ENCODE results near the gene MCEE.
"Not testable (repeated sequence)": the region's sequence is repeated elsewhere in the genome, so short reads cannot be mapped to it uniquely, and the experiment has no call there.

MCEE gene

GRCh38 chr2:71102981-71103681, 26.9 kb downstream of the MCEE start:
- no peak overlapping the region for H3K4ac ChIP-seq (ENCODE audit: low read depth, low read length)
- H2AK5ac ChIP-seq (ENCODE audit: low read length) = no peak overlapping the region
- WGBS (ENCODE audit: extremely low coverage, insufficient coverage, low lambda C conversion rate) = no CpG with 5 or more reads among the region's 6 CpGs
- no peaks in the 10 kb centered on the region for H3K27me3 ChIP-seq (ENCODE audit: insufficient read depth, low read length, poor library complexity)
- peak; percentile 94 for DNase-seq
- no peak overlapping the region for H3K4me2 ChIP-seq (ENCODE audit: low read length)
- no peak overlapping the region for H4K5ac ChIP-seq (ENCODE audit: low read length)
- H3K18ac ChIP-seq (ENCODE audit: low read length) = no peak overlapping the region
- H2BK120ac ChIP-seq (ENCODE audit: low read depth, low read length) = no peak overlapping the region
- no peaks in the 10 kb centered on the region for H3K36me3 ChIP-seq (ENCODE audit: control insufficient read depth, insufficient read depth, low read length)
- no peak overlapping the region for H3K4me3 ChIP-seq (ENCODE audit: low read length)
- H2BK15ac ChIP-seq (replicated peaks; ENCODE audit: low read depth) = no peak overlapping the region
- no peak overlapping the region for H3K56ac ChIP-seq (ENCODE audit: low read length)
- no peak overlapping the region for H3K23ac ChIP-seq (ENCODE audit: low read length)
- H4K8ac ChIP-seq (ENCODE audit: low read depth, low read length) = no peak overlapping the region
- H3K4me1 ChIP-seq (ENCODE audit: control insufficient read depth, low read depth, low read length) = no peaks in the 10 kb centered on the region
- H3K79me2 ChIP-seq (ENCODE audit: control insufficient read depth, insufficient read depth, low read length) = no peaks in the 10 kb centered on the region
- H2BK5ac ChIP-seq (ENCODE audit: low read length) = no peak overlapping the region
- no peaks in the 10 kb centered on the region for H3K79me1 ChIP-seq (ENCODE audit: low read length)
- H3K9ac ChIP-seq (ENCODE audit: low read length) = no peak overlapping the region
- no peak overlapping the region for H3K27ac ChIP-seq (ENCODE audit: low read depth, low read length)

- Histone ChIP-seq H2BK15ac (replicated peaks; ENCODE audit: low read depth) (no peak overlapping the region), H3K36me3 (ENCODE audit: control insufficient read depth, insufficient read depth, low read length) (no peaks in the 10 kb centered on the region), H3K4ac (ENCODE audit: low read depth, low read length) (no peak overlapping the region), H2BK5ac (ENCODE audit: low read length) (no peak overlapping the region), H3K27ac (ENCODE audit: low read depth, low read length) (no peak overlapping the region), H3K79me1 (ENCODE audit: low read length) (no peaks in the 10 kb centered on the region), H2AK5ac (ENCODE audit: low read length) (no peak overlapping the region), H3K79me2 (ENCODE audit: control insufficient read depth, insufficient read depth, low read length) (no peaks in the 10 kb centered on the region), H2BK120ac (ENCODE audit: low read depth, low read length) (no peak overlapping the region), H3K4me1 (ENCODE audit: control insufficient read depth, low read depth, low read length) (no peaks in the 10 kb centered on the region), H4K8ac (ENCODE audit: low read depth, low read length) (no peak overlapping the region), H3K18ac (ENCODE audit: low read length) (no peak overlapping the region), H3K27me3 (ENCODE audit: insufficient read depth, low read length, poor library complexity) (no peaks in the 10 kb centered on the region), H3K56ac (ENCODE audit: low read length) (no peak overlapping the region), H3K23ac (ENCODE audit: low read length) (no peak overlapping the region), H3K4me3 (ENCODE audit: low read length) (no peak overlapping the region), H4K5ac (ENCODE audit: low read length) (no peak overlapping the region), H3K9ac (ENCODE audit: low read length) (no peak overlapping the region), H3K4me2 (ENCODE audit: low read length) (no peak overlapping the region)
- DNase-seq = no peak
- no CpG with 5 or more reads among the region's 2 CpGs for WGBS (ENCODE audit: extremely low coverage, insufficient coverage, low lambda C conversion rate)
Measured at GRCh38 chr2:71101656-71102055, 28.4 kb downstream of the MCEE start.

- Histone ChIP-seq H3K79me1 (ENCODE audit: low read length) (no peaks in the 10 kb centered on the region), H3K36me3 (ENCODE audit: control insufficient read depth, insufficient read depth, low read length) (no peaks in the 10 kb centered on the region), H3K9ac (ENCODE audit: low read length) (no peak overlapping the region), H3K4me2 (ENCODE audit: low read length) (no peak overlapping the region), H3K27me3 (ENCODE audit: insufficient read depth, low read length, poor library complexity) (no peaks in the 10 kb centered on the region), H4K5ac (ENCODE audit: low read length) (no peak overlapping the region), H4K8ac (ENCODE audit: low read depth, low read length) (no peak overlapping the region), H3K4ac (ENCODE audit: low read depth, low read length) (no peak overlapping the region), H3K4me3 (ENCODE audit: low read length) (no peak overlapping the region), H3K4me1 (ENCODE audit: control insufficient read depth, low read depth, low read length) (no peaks in the 10 kb centered on the region), H2BK15ac (replicated peaks; ENCODE audit: low read depth) (no peak overlapping the region), H3K27ac (ENCODE audit: low read depth, low read length) (no peak overlapping the region), H2BK120ac (ENCODE audit: low read depth, low read length) (no peak overlapping the region), H2AK5ac (ENCODE audit: low read length) (no peak overlapping the region), H3K79me2 (ENCODE audit: control insufficient read depth, insufficient read depth, low read length) (no peaks in the 10 kb centered on the region), H2BK5ac (ENCODE audit: low read length) (no peak overlapping the region), H3K18ac (ENCODE audit: low read length) (no peak overlapping the region), H3K23ac (ENCODE audit: low read length) (no peak overlapping the region), H3K56ac (ENCODE audit: low read length) (no peak overlapping the region)
- DNase-seq = peak; percentile 72
- no CpG with 5 or more reads among the region's 3 CpGs for WGBS (ENCODE audit: extremely low coverage, insufficient coverage, low lambda C conversion rate)
Measured at GRCh38 chr2:71100195-71100964, 29.6 kb downstream of the MCEE start.

- not testable (repeated sequence) for DNase-seq; H2BK15ac ChIP-seq (replicated peaks; ENCODE audit: low read depth); H3K4me3 ChIP-seq (ENCODE audit: low read length); H2BK5ac ChIP-seq (ENCODE audit: low read length); H3K9ac ChIP-seq (ENCODE audit: low read length); H3K56ac ChIP-seq (ENCODE audit: low read length); H3K79me1 ChIP-seq (ENCODE audit: low read length); H3K79me2 ChIP-seq (ENCODE audit: control insufficient read depth, insufficient read depth, low read length); H3K23ac ChIP-seq (ENCODE audit: low read length); H4K5ac ChIP-seq (ENCODE audit: low read length); H3K36me3 ChIP-seq (ENCODE audit: control insufficient read depth, insufficient read depth, low read length); H3K4ac ChIP-seq (ENCODE audit: low read depth, low read length); H2BK120ac ChIP-seq (ENCODE audit: low read depth, low read length); H3K4me2 ChIP-seq (ENCODE audit: low read length); H3K27ac ChIP-seq (ENCODE audit: low read depth, low read length); H3K4me1 ChIP-seq (ENCODE audit: control insufficient read depth, low read depth, low read length); H2AK5ac ChIP-seq (ENCODE audit: low read length); H3K18ac ChIP-seq (ENCODE audit: low read length); H4K8ac ChIP-seq (ENCODE audit: low read depth, low read length); H3K27me3 ChIP-seq (ENCODE audit: insufficient read depth, low read length, poor library complexity)
- WGBS (ENCODE audit: extremely low coverage, insufficient coverage, low lambda C conversion rate) = no CpG with 5 or more reads among the region's 33 CpGs
Measured at GRCh38 chr2:71092491-71093260, 37.4 kb downstream of the MCEE start.

- H3K18ac ChIP-seq (ENCODE audit: low read length); H3K4me1 ChIP-seq (ENCODE audit: control insufficient read depth, low read depth, low read length); H3K27me3 ChIP-seq (ENCODE audit: insufficient read depth, low read length, poor library complexity); H2BK120ac ChIP-seq (ENCODE audit: low read depth, low read length); H3K9ac ChIP-seq (ENCODE audit: low read length); H3K23ac ChIP-seq (ENCODE audit: low read length); H4K8ac ChIP-seq (ENCODE audit: low read depth, low read length); H3K4ac ChIP-seq (ENCODE audit: low read depth, low read length); H2AK5ac ChIP-seq (ENCODE audit: low read length); H3K27ac ChIP-seq (ENCODE audit: low read depth, low read length); H2BK15ac ChIP-seq (replicated peaks; ENCODE audit: low read depth); H2BK5ac ChIP-seq (ENCODE audit: low read length); DNase-seq; H4K5ac ChIP-seq (ENCODE audit: low read length); H3K79me1 ChIP-seq (ENCODE audit: low read length); H3K36me3 ChIP-seq (ENCODE audit: control insufficient read depth, insufficient read depth, low read length); H3K79me2 ChIP-seq (ENCODE audit: control insufficient read depth, insufficient read depth, low read length); H3K56ac ChIP-seq (ENCODE audit: low read length); H3K4me2 ChIP-seq (ENCODE audit: low read length); H3K4me3 ChIP-seq (ENCODE audit: low read length): not testable (repeated sequence)
- no CpG with 5 or more reads among the region's 9 CpGs for WGBS (ENCODE audit: extremely low coverage, insufficient coverage, low lambda C conversion rate)
Measured at GRCh38 chr2:71091808-71092207, 38.2 kb downstream of the MCEE start.
